ENCODE measurements around the gene IL4I1. TPM values are rescaled to one million over a fixed set of nuclear protein-coding genes. Genes with fewer than 3 reads are reported as not detected.

Gene IL4I1
- polyA plus RNA-seq, 3 donors, result 5.6 to 7.6 (median 7.0) TPM

DNA sequence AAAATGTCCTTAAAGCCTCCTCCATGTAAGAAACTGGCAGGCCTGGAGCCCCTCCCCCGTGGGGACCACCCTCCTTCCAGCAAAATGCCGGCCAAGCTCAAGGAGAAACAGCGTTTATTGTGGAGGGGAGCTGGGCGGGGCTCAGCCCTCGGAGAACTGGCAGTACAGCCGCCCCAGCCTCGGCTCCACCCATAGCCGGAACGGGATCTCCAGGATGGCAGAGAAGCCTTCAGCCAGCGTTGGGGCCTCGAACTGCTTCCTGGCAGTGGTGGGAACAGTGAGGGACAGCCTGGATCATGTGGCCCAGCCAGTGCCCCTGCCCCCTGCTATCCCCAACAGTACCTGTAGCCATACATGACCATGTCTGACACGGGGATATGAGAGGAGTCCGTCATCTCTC, 35.6 kb downstream of the IL4I1 start:
- Histone ChIP-seq H3K36me3 (replicated peaks in 1 of 2; ENCODE audit: control insufficient read depth in 1 of 2, insufficient read depth in 2 of 2, low read length in 2 of 2) (peaks cover 54 to 78% of the 10 kb centered on the region in 2 donors), H3K9ac (ENCODE audit: insufficient read depth, low read length, poor library complexity, severe bottlenecking) (no peak overlapping the region), H3K4me1 (ENCODE audit: control insufficient read depth in 1 of 2, insufficient read depth in 2 of 2, low read length in 2 of 2) (peaks cover 14 to 15% of the 10 kb centered on the region in 2 donors), H3K79me2 (ENCODE audit: insufficient read depth, low read length) (peaks cover 32% of the 10 kb centered on the region), H3K4me2 (replicated peaks; ENCODE audit: extremely low read depth, low read length, poor library complexity, severe bottlenecking) (no peak overlapping the region), H3K9me3 (replicated peaks in 1 of 2; ENCODE audit: control insufficient read depth in 1 of 2, insufficient read depth in 1 of 2, low read length in 2 of 2) (no peaks in the 10 kb centered on the region), H3K27ac (ENCODE audit: low read depth in 1 of 2, low read length in 2 of 2) (no peak overlapping the region), H2AFZ (ENCODE audit: insufficient read depth, low read depth, low read length, poor library complexity, severe bottlenecking) (no peak overlapping the region), H3K27me3 (ENCODE audit: control insufficient read depth in 2 of 2, insufficient read depth in 2 of 2, low read length in 2 of 2) (no peaks in the 10 kb centered on the region), H3K4me3 (replicated peaks in 1 of 3; ENCODE audit: low read depth in 2 of 3, low read length in 3 of 3) (no peak overlapping the region), H4K20me1 (ENCODE audit: insufficient read depth, low read length) (peaks cover 77% of the 10 kb centered on the region)
- peaks cover 0 to 1% (median 0%) of the 10 kb centered on the region in 3 donors for H3K27me3 Mint-ChIP-seq (ENCODE audit: low read depth in 3 of 3)
- peaks cover 46 to 80% of the 10 kb centered on the region in 2 donors for H3K36me3 Mint-ChIP-seq
- no peaks in the 10 kb centered on the region for H3K9me3 Mint-ChIP-seq
- no peak overlapping the region for H3K27ac Mint-ChIP-seq
- no peak for DNase-seq
- no peak overlapping the region for H3K4me3 Mint-ChIP-seq
- peaks cover 20% of the 10 kb centered on the region for H3K4me1 Mint-ChIP-seq
- intact Hi-C loops (cut with micrococcal nuclease), result no loop called here
- whole genome bisulfite sequencing (ENCODE audit: insufficient coverage), result 79% methylated on average over 8 of the region's 13 CpGs
- TF ChIP-seq, protein P1, sequence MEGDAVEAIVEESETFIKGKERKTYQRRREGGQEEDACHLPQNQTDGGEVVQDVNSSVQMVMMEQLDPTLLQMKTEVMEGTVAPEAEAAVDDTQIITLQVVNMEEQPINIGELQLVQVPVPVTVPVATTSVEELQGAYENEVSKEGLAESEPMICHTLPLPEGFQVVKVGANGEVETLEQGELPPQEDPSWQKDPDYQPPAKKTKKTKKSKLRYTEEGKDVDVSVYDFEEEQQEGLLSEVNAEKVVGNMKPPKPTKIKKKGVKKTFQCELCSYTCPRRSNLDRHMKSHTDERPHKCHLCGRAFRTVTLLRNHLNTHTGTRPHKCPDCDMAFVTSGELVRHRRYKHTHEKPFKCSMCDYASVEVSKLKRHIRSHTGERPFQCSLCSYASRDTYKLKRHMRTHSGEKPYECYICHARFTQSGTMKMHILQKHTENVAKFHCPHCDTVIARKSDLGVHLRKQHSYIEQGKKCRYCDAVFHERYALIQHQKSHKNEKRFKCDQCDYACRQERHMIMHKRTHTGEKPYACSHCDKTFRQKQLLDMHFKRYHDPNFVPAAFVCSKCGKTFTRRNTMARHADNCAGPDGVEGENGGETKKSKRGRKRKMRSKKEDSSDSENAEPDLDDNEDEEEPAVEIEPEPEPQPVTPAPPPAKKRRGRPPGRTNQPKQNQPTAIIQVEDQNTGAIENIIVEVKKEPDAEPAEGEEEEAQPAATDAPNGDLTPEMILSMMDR (IDR thresholded peaks at IDR 0.05), result no peak

DNA sequence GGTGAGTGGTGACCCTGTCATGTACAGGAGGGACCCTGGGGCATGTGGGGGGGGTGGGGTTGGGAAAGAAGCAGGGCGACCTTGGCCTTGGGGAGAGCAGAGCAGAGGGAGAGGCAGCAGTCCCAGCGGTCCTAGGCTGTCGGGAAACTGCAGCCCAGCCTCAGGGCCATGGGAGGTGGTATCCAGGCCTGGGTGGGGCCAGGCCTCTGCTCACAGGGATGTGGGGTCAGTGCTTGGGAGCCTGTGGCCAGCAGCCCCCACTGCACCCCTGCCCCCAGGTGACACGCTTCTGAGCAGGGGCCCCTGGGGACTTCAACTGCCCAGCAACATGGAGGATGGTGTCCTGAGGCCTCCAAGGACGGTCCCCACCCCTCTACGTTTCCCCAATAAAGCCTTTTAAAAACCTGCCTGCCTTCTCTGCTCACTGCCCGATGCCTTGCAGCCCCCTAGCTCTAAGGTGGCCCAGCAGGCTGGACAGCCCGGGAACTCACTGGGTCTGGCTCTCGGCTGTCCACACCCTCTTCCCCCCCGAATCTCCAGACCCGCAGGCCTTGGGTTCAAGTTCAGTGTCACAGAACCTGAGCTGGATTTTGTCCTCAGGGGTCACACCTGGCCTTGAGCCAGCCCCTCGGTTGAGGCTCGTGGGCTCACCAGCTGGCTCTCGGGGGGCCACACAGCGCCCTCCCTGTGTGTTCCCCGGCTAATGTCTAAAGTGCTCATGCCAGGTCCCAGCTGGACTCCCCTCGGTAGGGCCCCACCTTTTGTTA, 36.2 kb downstream of the IL4I1 start:
- H3K27me3 ChIP-seq (ENCODE audit: control insufficient read depth in 2 of 2, insufficient read depth in 2 of 2, low read length in 2 of 2), result no peaks in the 10 kb centered on the region

More for the DNA sequence above, 36.2 kb downstream of the IL4I1 start:
- no peak overlapping the region for H3K4me3 ChIP-seq (replicated peaks in 1 of 3; ENCODE audit: low read depth in 2 of 3, low read length in 3 of 3)
- no peak overlapping the region for H3K27ac ChIP-seq (ENCODE audit: low read depth in 1 of 2, low read length in 2 of 2)
- H3K79me2 ChIP-seq (ENCODE audit: insufficient read depth, low read length), result peaks cover 26% of the 10 kb centered on the region
- H3K4me1 ChIP-seq (ENCODE audit: control insufficient read depth in 1 of 2, insufficient read depth in 2 of 2, low read length in 2 of 2), result peaks cover 8 to 9% of the 10 kb centered on the region in 2 donors
- H3K4me3 Mint-ChIP-seq, result no peak overlapping the region
- H3K9me3 Mint-ChIP-seq, result no peaks in the 10 kb centered on the region
- intact Hi-C loops (cut with micrococcal nuclease), result no loop called here
- H2AFZ ChIP-seq (ENCODE audit: insufficient read depth, low read depth, low read length, poor library complexity, severe bottlenecking), result no peak overlapping the region
- TF ChIP-seq, protein P1 (IDR thresholded peaks at IDR 0.05), result no peak
- no peaks in the 10 kb centered on the region for H3K9me3 ChIP-seq (replicated peaks in 1 of 2; ENCODE audit: control insufficient read depth in 1 of 2, insufficient read depth in 1 of 2, low read length in 2 of 2)
- peaks cover 79% of the 10 kb centered on the region for H4K20me1 ChIP-seq (ENCODE audit: insufficient read depth, low read length)
- peaks cover 54 to 78% of the 10 kb centered on the region in 2 donors for H3K36me3 ChIP-seq (replicated peaks in 1 of 2; ENCODE audit: control insufficient read depth in 1 of 2, insufficient read depth in 2 of 2, low read length in 2 of 2)
- H3K27ac Mint-ChIP-seq, result no peak overlapping the region
- peaks cover 0 to 2% (median 1%) of the 10 kb centered on the region in 3 donors for H3K27me3 Mint-ChIP-seq (ENCODE audit: low read depth in 3 of 3)
- H3K4me2 ChIP-seq (replicated peaks; ENCODE audit: extremely low read depth, low read length, poor library complexity, severe bottlenecking), result no peak overlapping the region
- 91% methylated on average over 17 of the region's 17 CpGs for WGBS (ENCODE audit: insufficient coverage)
- peaks cover 14% of the 10 kb centered on the region for H3K4me1 Mint-ChIP-seq
- H3K36me3 Mint-ChIP-seq, result peaks cover 46 to 80% of the 10 kb centered on the region in 2 donors
- H3K9ac ChIP-seq (ENCODE audit: insufficient read depth, low read length, poor library complexity, severe bottlenecking), result no peak overlapping the region
- DNase-seq, result no peak
